ENCODE data around the gene ADCY1.

DNA sequence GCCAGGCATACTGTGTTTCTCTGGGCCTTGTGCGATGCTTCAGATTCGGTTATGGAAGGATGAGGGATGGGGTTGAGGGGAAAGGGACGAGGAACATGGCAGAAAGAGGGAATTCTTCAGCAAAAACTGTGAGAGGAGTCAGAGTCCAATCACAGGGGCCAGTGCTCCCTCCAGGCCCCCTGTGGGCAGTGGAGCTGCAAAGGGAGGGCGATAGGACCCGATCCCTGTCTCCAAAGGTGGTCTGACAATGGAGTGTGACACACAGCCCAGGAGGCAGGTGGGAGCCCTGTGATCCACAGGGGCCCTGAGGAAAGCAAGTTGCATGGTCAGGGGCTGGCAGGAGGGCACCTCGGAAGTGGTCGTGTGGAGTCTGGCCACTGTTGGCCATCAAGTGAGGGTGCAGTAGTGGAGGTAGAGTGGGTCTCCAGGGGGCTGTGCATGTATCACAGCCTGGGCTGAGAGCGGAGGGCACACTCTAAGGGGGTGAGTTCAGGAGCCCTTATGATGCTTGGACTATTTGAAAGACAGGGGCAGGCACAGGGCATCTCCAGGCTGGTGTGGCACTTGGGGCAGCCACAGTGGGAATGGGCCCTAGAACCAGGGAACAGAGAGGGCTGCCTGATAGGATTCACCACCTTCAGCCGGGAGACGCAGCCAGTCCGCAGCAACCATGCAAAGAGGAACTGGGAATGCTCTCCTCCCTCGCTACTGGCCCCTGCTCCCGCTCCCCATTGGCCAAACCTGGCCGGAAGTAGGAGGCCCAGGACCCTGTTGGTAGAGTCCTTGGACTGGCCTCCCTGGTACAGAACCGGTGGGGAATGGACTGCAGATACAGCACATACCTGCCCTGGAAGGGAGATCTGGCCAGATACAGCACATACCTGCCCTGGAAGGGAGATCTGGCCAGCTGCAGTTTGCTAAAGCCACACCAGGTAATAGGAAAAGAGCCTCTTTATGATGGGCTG, 115.9 kb downstream of the ADCY1 start:
- TF ChIP-seq, protein P1, sequence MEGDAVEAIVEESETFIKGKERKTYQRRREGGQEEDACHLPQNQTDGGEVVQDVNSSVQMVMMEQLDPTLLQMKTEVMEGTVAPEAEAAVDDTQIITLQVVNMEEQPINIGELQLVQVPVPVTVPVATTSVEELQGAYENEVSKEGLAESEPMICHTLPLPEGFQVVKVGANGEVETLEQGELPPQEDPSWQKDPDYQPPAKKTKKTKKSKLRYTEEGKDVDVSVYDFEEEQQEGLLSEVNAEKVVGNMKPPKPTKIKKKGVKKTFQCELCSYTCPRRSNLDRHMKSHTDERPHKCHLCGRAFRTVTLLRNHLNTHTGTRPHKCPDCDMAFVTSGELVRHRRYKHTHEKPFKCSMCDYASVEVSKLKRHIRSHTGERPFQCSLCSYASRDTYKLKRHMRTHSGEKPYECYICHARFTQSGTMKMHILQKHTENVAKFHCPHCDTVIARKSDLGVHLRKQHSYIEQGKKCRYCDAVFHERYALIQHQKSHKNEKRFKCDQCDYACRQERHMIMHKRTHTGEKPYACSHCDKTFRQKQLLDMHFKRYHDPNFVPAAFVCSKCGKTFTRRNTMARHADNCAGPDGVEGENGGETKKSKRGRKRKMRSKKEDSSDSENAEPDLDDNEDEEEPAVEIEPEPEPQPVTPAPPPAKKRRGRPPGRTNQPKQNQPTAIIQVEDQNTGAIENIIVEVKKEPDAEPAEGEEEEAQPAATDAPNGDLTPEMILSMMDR (IDR thresholded peaks at IDR 0.05) = no peak
- TF ChIP-seq EP300 (IDR thresholded peaks at IDR 0.05) (no peak), POLR2AphosphoS5 (IDR thresholded peaks at IDR 0.05) (no peak)
